DND-41 (cell line): ENCODE data around the gene CEACAM4.

ENCODE experiments used
- ATAC-seq: fragments of 200-7000 bp; cut with Tn5 transposase; 3 replicates; pipeline ENCODE4 v1.9.1; 2021; ENCODE audit warnings: low read depth; ENCODE audit not compliant: insufficient read depth
- DNase-seq: peaks from one replicate; pipeline ENCODE4 v3.0.0-alpha.2; 2020
- H2AFZ ChIP-seq: 2 replicates; pipeline ENCODE4 v1.6.0; 2012; ENCODE audit warnings: low read depth, low read length
- H3K27ac ChIP-seq: 2 replicates; pipeline ENCODE4 v1.5.1; 2012; ENCODE audit warnings: low read length, inconsistent platforms
- H3K27me3 ChIP-seq: fragments of 200-600 bp; sonication (generic); 2 replicates; pipeline ENCODE4 v1.6.0; 2012; ENCODE audit warnings: low read length, mild to moderate bottlenecking, inconsistent platforms; ENCODE audit not compliant: insufficient read depth, poor library complexity
- H3K36me3 ChIP-seq: 2 replicates; pipeline ENCODE4 v1.5.1; 2012; ENCODE audit warnings: low read length, inconsistent platforms; ENCODE audit not compliant: insufficient read depth
- H3K4me1 ChIP-seq: 2 replicates; pipeline ENCODE4 v1.5.1; 2012; ENCODE audit warnings: mild to moderate bottlenecking, low read length; ENCODE audit not compliant: insufficient read depth
- H3K4me2 ChIP-seq: 2 replicates; pipeline ENCODE4 v1.6.0; 2012; ENCODE audit warnings: mild to moderate bottlenecking, moderate library complexity, low read length, inconsistent platforms; ENCODE audit not compliant: insufficient read depth
- H3K4me3 ChIP-seq, 2 experiments: fragments of 200-600 bp in 1 of 2; shearing (Covaris generic) in 1 of 2; 2 replicates each; pipeline ENCODE4 v1.5.1; 2012 to 2016; ENCODE audit warnings: inconsistent platforms in 2 of 2, low read length in 2 of 2, mild to moderate bottlenecking in 2 of 2, low read depth in 1 of 2, moderate library complexity in 1 of 2
- H3K79me2 ChIP-seq: 2 replicates; pipeline ENCODE4 v1.6.0; 2012; ENCODE audit warnings: low read length, inconsistent platforms; ENCODE audit not compliant: insufficient read depth
- H3K9ac ChIP-seq: 2 replicates; pipeline ENCODE4 v1.6.0; 2012; ENCODE audit warnings: low read depth, mild to moderate bottlenecking, inconsistent platforms, low read length, moderate library complexity
- H3K9me3 ChIP-seq: 2 replicates; pipeline ENCODE4 v1.5.1; 2012; ENCODE audit warnings: low read length, moderate library complexity, mild to moderate bottlenecking, inconsistent platforms; ENCODE audit not compliant: insufficient read depth, severe bottlenecking
- H4K20me1 ChIP-seq: 2 replicates; pipeline ENCODE4 v1.6.0; 2012; ENCODE audit warnings: low read length; ENCODE audit not compliant: insufficient read depth
- EZH2 ChIP-seq: IDR thresholded peaks from 3 replicates; pipeline ENCODE4 v1.6.1; 2012; ENCODE audit warnings: borderline replicate concordance, low read depth, mild to moderate bottlenecking, moderate library complexity, low read length, inconsistent platforms; ENCODE audit not compliant: severe bottlenecking
- TF ChIP-seq, protein P1 (sequence below): IDR thresholded peaks from 2 replicates; pipeline ENCODE4 v1.5.1; 2012; ENCODE audit warnings: borderline replicate concordance, low read length, moderate library complexity, mild to moderate bottlenecking; ENCODE audit not compliant: poor library complexity, severe bottlenecking; ENCODE audit errors: extremely low read depth

CEACAM4 gene

DNA sequence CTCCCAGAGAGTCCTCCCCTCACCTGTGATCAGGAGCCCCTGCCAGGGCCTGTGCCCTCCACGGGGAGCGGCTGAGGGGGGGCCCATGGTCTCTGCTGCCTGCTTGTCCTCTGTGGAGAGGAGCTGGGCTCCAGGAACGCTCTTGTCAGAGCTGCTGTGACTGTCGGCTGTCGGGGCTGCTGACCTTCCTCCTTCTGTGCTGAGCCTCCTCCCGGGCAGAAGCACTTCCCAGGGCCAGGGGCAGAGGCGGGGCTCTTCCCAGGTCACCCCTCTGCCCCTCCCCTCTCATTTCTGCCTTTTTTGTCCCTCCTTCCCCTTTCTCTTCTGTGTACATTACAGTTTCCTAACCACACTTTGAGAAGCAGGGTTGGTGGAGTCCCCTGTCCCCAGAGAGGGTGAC lies at the start of gene CEACAM4:
Gene CEACAM4, minus strand, starts transcription at position 198 of the 400 bp plus-strand sequence. Its CDS starts 111 bp downstream, at position 87.
- TF ChIP-seq EZH2: no peak
- TF ChIP-seq, protein P1, sequence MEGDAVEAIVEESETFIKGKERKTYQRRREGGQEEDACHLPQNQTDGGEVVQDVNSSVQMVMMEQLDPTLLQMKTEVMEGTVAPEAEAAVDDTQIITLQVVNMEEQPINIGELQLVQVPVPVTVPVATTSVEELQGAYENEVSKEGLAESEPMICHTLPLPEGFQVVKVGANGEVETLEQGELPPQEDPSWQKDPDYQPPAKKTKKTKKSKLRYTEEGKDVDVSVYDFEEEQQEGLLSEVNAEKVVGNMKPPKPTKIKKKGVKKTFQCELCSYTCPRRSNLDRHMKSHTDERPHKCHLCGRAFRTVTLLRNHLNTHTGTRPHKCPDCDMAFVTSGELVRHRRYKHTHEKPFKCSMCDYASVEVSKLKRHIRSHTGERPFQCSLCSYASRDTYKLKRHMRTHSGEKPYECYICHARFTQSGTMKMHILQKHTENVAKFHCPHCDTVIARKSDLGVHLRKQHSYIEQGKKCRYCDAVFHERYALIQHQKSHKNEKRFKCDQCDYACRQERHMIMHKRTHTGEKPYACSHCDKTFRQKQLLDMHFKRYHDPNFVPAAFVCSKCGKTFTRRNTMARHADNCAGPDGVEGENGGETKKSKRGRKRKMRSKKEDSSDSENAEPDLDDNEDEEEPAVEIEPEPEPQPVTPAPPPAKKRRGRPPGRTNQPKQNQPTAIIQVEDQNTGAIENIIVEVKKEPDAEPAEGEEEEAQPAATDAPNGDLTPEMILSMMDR: no peak
- ATAC-seq: no peak
- no peaks in the 10 kb centered on the region for H4K20me1 ChIP-seq
- H3K27ac ChIP-seq: no peak within 1 kb of the TSS
- DNase-seq: no peak
- H3K9ac ChIP-seq: no peak within 1 kb of the TSS
- no peak within 1 kb of the TSS for H3K4me2 ChIP-seq
- H3K4me3 ChIP-seq: no peak within 1 kb of the TSS
- H2AFZ ChIP-seq: no peak within 1 kb of the TSS
- H3K36me3 ChIP-seq: no peaks in the 10 kb centered on the region
- H3K4me1 ChIP-seq: no peaks in the 10 kb centered on the region
- peaks cover 3% of the 10 kb centered on the region for H3K9me3 ChIP-seq
- H3K79me2 ChIP-seq: no peaks in the 10 kb centered on the region
- H3K27me3 ChIP-seq: no peaks in the 10 kb centered on the region

DNA sequence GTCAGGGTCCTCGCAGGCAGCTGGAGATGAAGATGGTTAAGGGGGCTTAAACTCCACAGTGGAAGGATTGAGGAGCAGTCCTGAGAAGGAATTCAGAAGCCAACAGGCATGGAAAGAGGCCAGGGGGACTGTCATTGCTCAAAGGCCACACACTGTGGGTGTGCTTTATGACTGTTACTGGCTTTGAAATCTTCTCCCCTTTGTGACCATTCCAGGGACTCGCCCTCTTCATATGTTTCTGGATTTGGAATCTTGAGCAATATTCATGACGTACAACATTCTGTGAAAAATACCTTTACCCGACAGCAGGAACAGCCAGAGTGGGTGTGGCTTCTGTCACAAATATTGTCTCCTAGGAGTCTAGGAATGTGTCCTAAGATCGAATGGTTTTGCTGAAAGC lies 44.6 kb upstream of the CEACAM4 start:
- Histone ChIP-seq H3K9ac (no peak overlapping the region), H2AFZ (no peak overlapping the region), H3K79me2 (no peaks in the 10 kb centered on the region), H3K27ac (no peak overlapping the region), H3K36me3 (no peaks in the 10 kb centered on the region), H3K9me3 (no peaks in the 10 kb centered on the region), H3K4me3 (no peak overlapping the region), H3K4me1 (no peaks in the 10 kb centered on the region), H4K20me1 (no peaks in the 10 kb centered on the region), H3K4me2 (no peak overlapping the region), H3K27me3 (peaks cover 6% of the 10 kb centered on the region)
- no peak for DNase-seq
- TF ChIP-seq EZH2: no peak
- TF ChIP-seq, protein P1: no peak
- ATAC-seq: no peak

DNA sequence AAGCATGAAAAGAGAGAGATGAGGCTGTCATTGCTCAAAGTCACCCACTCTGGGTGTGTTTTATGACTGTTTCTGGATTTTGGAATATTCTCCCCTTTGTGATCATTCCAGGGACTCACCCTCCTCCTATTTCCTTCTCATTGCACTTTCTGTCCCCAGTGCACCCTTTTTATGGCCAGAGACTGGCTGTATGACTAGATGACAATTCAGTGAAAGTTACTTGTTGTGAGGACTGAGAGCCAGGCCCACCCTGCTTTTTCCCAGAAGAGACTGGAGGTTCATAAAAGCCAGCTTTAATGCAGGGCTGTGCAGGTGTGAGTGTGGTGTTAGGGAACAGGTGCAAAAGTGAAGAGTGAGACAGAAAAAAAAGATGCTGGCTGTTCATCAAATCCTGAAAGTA lies 43.9 kb upstream of the CEACAM4 start:
- Histone ChIP-seq H3K27me3 (peaks cover 3% of the 10 kb centered on the region), H3K4me3 (no peak overlapping the region), H3K36me3 (no peaks in the 10 kb centered on the region), H3K27ac (no peak overlapping the region), H3K4me1 (no peaks in the 10 kb centered on the region), H3K4me2 (no peak overlapping the region), H4K20me1 (no peaks in the 10 kb centered on the region), H3K9me3 (peaks cover 6% of the 10 kb centered on the region), H3K9ac (no peak overlapping the region), H2AFZ (no peak overlapping the region), H3K79me2 (no peaks in the 10 kb centered on the region)
- no peak for ATAC-seq
- no peak for DNase-seq
- TF ChIP-seq, protein P1: no peak
- TF ChIP-seq EZH2: no peak

DNA sequence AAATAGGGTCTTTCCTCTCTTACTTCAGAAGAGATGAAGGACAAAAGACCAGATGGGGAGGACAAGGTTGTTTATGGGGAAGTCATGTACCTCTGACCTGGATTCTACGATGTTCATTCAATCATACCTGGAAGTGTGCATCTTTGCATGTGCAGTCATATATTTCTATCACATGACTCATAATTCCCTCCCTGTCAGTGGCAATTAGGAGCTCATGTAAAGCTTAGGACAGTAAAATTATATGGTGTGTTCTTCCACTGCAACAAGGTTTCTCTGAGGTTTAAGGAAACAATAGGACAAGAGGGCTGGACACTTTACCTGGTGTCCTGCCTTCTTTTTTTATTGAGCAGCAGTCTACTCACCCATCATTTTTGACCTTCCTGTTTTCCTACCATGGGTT lies 41.4 kb upstream of the CEACAM4 start:
- no peak overlapping the region for H2AFZ ChIP-seq
- H3K79me2 ChIP-seq: no peaks in the 10 kb centered on the region
- no peak overlapping the region for H3K27ac ChIP-seq
- no peak overlapping the region for H3K9ac ChIP-seq
- no peaks in the 10 kb centered on the region for H3K36me3 ChIP-seq
- DNase-seq (no peak), ATAC-seq (no peak)
- no peak overlapping the region for H3K4me2 ChIP-seq
- no peak for TF ChIP-seq EZH2
- TF ChIP-seq, protein P1: no peak
- H3K4me3 ChIP-seq: no peak overlapping the region
- H3K4me1 ChIP-seq: no peaks in the 10 kb centered on the region
- peaks cover 8% of the 10 kb centered on the region for H3K9me3 ChIP-seq
- H4K20me1 ChIP-seq: no peaks in the 10 kb centered on the region
- peaks cover 3% of the 10 kb centered on the region for H3K27me3 ChIP-seq
